Liver (tissue), 9 donors: Measurements from ENCODE around the gene COL6A3. TPM values are rescaled to one million over a fixed set of nuclear protein-coding genes. Genes with fewer than 3 reads are reported as not detected.

ENCODE experiments used
- DNase-seq: peaks from one replicate; pipeline ENCODE4 v3.0.0-alpha.2; 2017; ENCODE audit warnings: low spot score
- H3K27ac ChIP-seq, 2 donors: one replicate each; pipeline ENCODE4 v1.7.0; 2013; ENCODE audit warnings: inconsistent platforms in 2 of 2, low read length in 2 of 2, control low read depth in 1 of 2, low read depth in 1 of 2, mild to moderate bottlenecking in 1 of 2
- H3K27me3 ChIP-seq, 4 donors: one replicate each; pipeline versions ENCODE4 v1.6.1 to v1.7.0; 2013; ENCODE audit warnings: low read length in 3 of 4, inconsistent platforms in 1 of 4, mild to moderate bottlenecking in 1 of 4, moderate library complexity in 1 of 4; ENCODE audit not compliant: control insufficient read depth in 4 of 4, insufficient read depth in 4 of 4
- H3K36me3 ChIP-seq, 4 donors: one replicate each; pipeline versions ENCODE4 v1.6.1 to v1.7.0; 2013; ENCODE audit warnings: low read length in 3 of 4, mild to moderate bottlenecking in 3 of 4, low read depth in 1 of 4, moderate library complexity in 1 of 4; ENCODE audit not compliant: control insufficient read depth in 4 of 4, insufficient read depth in 3 of 4
- H3K4me1 ChIP-seq, 4 donors: one replicate each; pipeline versions ENCODE4 v1.6.1 to v1.7.0; 2013; ENCODE audit warnings: low read length in 3 of 4, mild to moderate bottlenecking in 3 of 4, moderate library complexity in 1 of 4; ENCODE audit not compliant: control insufficient read depth in 4 of 4, insufficient read depth in 4 of 4
- H3K4me3 ChIP-seq, 3 donors: one replicate each; pipeline versions ENCODE4 v1.6.1 to v1.7.0; 2013; ENCODE audit warnings: low read length in 3 of 3, control low read depth in 1 of 3, low read depth in 1 of 3, mild to moderate bottlenecking in 1 of 3
- H3K9ac ChIP-seq, 2 donors: one replicate each; pipeline ENCODE4 v1.7.0; 2013; ENCODE audit warnings: low read length in 2 of 2, mild to moderate bottlenecking in 2 of 2, moderate library complexity in 2 of 2, control low read depth in 1 of 2, low read depth in 1 of 2
- H3K9me3 ChIP-seq, 4 donors: one replicate each; pipeline versions ENCODE4 v1.6.1 to v1.7.0; 2013; ENCODE audit warnings: low read length in 3 of 4; ENCODE audit not compliant: control insufficient read depth in 4 of 4
- EGR1 ChIP-seq, 2 donors: IDR thresholded peaks; 2 replicates each; pipeline ENCODE4 v1.6.1; 2016 to 2018; ENCODE audit warnings: antibody characterized with exemption in 2 of 2, low read depth in 2 of 2
- FOXA1 ChIP-seq: IDR thresholded peaks from 2 replicates; pipeline ENCODE4 v1.6.1; 2016; ENCODE audit warnings: antibody characterized with exemption
- SP1 ChIP-seq: IDR thresholded peaks from 2 replicates; pipeline ENCODE4 v1.6.1; 2018; ENCODE audit warnings: antibody characterized with exemption, mild to moderate bottlenecking
- TAF1 ChIP-seq: conservative IDR thresholded peaks from 2 replicates; pipeline ENCODE4 v1.6.1; 2016; ENCODE audit warnings: antibody characterized with exemption, mild to moderate bottlenecking
- WGBS: extraction: QIAGEN DNeasy Blood & Tissue Kit; methylation state at CpG from one replicate; pipeline ENCODE4 v1.1.7; 2013; 5-methylcytosine and 5-hydroxymethylcytosine counted together
- polyA plus RNA-seq, 2 donors: library from polyadenylated mRNA; stranded (reverse) in 1 of 2; unstranded in 1 of 2; fragments of 200-250 nt in 1 of 2; fragments of >200 nt in 1 of 2; fragmentation: Nextera tagmentation in 1 of 2; extraction: Ambion mirVana in 1 of 2; gene quantifications; one replicate each; pipeline versions ENCODE4 v1.2.1 to v1.2.3, GENCODE V29; 2013 to 2015
- total RNA-seq, 2 donors: library from RNA; depleted of rRNA; stranded (reverse); fragments of >200 nt; gene quantifications; one replicate each; pipeline ENCODE4 v1.2.3, GENCODE V29; 2014
- TF ChIP-seq, protein P1 (sequence below): IDR thresholded peaks from 2 replicates; pipeline ENCODE4 v1.6.1; 2016; ENCODE audit warnings: antibody characterized with exemption
- TF ChIP-seq, protein P2 (sequence below): IDR thresholded peaks from 2 replicates; pipeline ENCODE4 v1.6.1; 2016; ENCODE audit warnings: antibody characterized with exemption, mild to moderate bottlenecking
- donor health status: healthy.
- donor health status: healthy.
- donor health status: healthy.
- donor health status: healthy.
- donor health status: healthy.

COL6A3 gene
- total and polyA plus RNA-seq, 4 donors = 1.7 to 28.7 (median 17.5) TPM

DNA sequence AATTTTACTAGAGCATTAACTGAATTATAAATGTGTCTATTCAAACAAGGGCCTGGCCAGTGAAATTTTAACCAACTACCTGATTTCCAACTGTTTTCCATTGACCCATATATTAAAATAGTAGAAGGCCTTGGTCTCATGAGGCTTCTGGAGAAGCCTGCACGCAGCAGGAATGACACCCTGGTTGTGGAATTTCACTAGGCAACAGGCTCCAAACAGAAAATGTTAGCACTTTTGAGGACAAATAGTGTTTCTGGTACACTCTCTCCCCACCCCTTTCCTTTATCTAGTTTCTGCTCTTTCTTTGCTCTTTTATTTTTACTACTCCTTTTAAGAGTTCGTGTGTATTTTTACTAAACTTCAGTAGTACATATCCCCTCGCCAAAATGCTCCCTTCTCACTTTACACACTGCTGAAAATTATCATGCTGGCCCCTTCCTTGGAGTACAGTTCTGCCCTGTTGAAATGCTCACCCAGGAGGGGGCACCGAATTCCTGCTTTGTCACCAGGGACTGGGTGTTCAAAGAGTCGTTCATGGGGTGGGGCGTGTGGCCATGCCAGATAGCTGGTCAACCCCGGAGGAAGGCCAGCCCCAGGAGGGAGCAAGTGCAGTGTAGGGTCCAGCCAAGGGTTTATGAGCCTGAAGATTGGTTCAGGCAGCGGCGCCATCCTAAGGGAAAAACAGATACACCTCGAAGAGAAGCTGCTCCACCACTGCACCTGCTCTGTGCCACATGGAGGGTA lies 22.1 kb upstream of the COL6A3 start:
- Histone ChIP-seq H3K36me3 (no peaks in the 10 kb centered on the region), H3K4me3 (no peak overlapping the region), H3K9ac (no peak overlapping the region), H3K4me1 (peaks cover 0 to 4% (median 0%) of the 10 kb centered on the region in 4 donors), H3K27me3 (peaks cover 0 to 6% (median 0%) of the 10 kb centered on the region in 4 donors), H3K27ac (no peak overlapping the region), H3K9me3 (no peaks in the 10 kb centered on the region)
- no peak for DNase-seq
- 83% methylated on average over 10 of the region's 10 CpGs for WGBS
- TF ChIP-seq SP1 (peak; percentile 25), EGR1 (IDR thresholded peaks at IDR 0.05; ENCODE audit: low read depth in 2 of 2) (no peak)

DNA sequence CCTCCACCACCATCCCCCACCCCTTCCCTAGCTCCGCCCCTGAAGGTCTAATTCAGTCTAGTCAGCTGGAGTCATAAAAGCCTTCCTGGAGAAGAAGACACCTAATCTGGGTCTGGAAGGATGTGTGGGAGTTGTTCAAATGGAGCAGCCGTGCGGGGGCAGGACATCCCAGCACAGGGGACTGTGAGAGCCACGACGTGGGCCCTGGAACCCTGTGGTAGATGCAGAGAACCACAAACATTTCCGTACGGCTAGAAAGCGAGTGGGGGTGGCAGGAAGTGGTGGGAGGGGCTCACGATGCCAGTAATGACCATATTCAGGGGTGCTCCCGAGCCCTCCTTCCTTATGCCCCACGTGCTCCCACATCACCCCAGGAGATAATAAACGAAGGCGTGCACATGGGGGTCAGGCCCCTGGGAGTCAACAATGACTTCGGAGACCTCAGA lies 20.9 kb upstream of the COL6A3 start:
- TF ChIP-seq EGR1 (IDR thresholded peaks at IDR 0.05; ENCODE audit: low read depth in 2 of 2) (no peak), FOXA1 (no peak)
- Histone ChIP-seq H3K27ac (peak overlapping the region in 1 of 2 donors; percentile 38), H3K36me3 (no peaks in the 10 kb centered on the region), H3K27me3 (peaks cover 0 to 6% (median 0%) of the 10 kb centered on the region in 4 donors), H3K4me3 (no peak overlapping the region), H3K4me1 (peaks cover 0 to 4% (median 0%) of the 10 kb centered on the region in 4 donors), H3K9ac (no peak overlapping the region), H3K9me3 (no peaks in the 10 kb centered on the region)
- no peak for DNase-seq
- 47% methylated on average over 14 of the region's 14 CpGs for WGBS

DNA sequence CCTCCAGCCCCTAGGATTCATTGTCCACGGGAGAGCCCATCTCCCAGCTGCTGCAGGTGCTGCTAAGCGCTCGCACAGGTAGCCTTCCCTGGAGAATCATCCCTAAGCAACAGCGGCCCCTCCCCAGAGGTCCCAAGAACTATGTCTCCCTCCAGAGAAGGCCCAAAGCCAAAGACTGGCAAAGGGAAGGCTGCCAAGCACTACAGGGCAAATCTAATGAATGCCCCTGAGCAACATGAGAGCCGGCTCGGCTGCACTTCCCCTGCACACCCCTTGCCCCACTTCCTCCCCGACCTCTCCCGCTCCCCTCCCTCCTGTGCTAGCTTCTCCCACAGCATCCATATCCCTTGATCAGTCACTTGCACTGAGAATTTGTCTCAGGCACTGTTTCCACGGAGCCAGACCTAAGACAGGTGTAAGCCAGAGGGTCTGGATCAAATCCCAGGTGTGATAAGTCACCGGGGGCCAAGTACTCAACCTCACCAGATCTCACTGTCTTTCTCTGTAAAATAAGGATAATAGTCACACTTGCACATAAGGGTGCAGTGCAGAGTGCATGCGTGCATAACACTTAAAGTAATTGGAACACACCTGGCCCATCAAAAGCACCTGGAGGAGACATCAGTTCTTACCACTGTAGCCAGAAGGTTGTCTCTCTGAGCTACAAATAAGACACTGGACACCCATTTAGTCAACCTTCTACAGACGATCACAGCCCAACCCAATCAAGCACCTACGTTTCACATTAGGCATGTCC lies 20.1 kb upstream of the COL6A3 start:
- TF ChIP-seq TAF1 (no peak), EGR1 (IDR thresholded peaks at IDR 0.05; ENCODE audit: low read depth in 2 of 2) (no peak)
- TF ChIP-seq, protein P1, sequence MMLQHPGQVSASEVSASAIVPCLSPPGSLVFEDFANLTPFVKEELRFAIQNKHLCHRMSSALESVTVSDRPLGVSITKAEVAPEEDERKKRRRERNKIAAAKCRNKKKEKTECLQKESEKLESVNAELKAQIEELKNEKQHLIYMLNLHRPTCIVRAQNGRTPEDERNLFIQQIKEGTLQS = no peak
- TF ChIP-seq, protein P2, sequence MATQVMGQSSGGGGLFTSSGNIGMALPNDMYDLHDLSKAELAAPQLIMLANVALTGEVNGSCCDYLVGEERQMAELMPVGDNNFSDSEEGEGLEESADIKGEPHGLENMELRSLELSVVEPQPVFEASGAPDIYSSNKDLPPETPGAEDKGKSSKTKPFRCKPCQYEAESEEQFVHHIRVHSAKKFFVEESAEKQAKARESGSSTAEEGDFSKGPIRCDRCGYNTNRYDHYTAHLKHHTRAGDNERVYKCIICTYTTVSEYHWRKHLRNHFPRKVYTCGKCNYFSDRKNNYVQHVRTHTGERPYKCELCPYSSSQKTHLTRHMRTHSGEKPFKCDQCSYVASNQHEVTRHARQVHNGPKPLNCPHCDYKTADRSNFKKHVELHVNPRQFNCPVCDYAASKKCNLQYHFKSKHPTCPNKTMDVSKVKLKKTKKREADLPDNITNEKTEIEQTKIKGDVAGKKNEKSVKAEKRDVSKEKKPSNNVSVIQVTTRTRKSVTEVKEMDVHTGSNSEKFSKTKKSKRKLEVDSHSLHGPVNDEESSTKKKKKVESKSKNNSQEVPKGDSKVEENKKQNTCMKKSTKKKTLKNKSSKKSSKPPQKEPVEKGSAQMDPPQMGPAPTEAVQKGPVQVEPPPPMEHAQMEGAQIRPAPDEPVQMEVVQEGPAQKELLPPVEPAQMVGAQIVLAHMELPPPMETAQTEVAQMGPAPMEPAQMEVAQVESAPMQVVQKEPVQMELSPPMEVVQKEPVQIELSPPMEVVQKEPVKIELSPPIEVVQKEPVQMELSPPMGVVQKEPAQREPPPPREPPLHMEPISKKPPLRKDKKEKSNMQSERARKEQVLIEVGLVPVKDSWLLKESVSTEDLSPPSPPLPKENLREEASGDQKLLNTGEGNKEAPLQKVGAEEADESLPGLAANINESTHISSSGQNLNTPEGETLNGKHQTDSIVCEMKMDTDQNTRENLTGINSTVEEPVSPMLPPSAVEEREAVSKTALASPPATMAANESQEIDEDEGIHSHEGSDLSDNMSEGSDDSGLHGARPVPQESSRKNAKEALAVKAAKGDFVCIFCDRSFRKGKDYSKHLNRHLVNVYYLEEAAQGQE = no peak
- no peak overlapping the region for H3K9ac ChIP-seq
- H3K9me3 ChIP-seq = no peaks in the 10 kb centered on the region
- no peak for DNase-seq
- WGBS = 54% methylated on average over 13 of the region's 13 CpGs
- no peaks in the 10 kb centered on the region for H3K36me3 ChIP-seq
- no peak overlapping the region for H3K4me3 ChIP-seq
- H3K27me3 ChIP-seq = peaks cover 0 to 8% (median 0%) of the 10 kb centered on the region in 4 donors
- H3K27ac ChIP-seq = no peak overlapping the region
- H3K4me1 ChIP-seq = peaks cover 0 to 4% (median 0%) of the 10 kb centered on the region in 4 donors
